ENCODE results near the gene PURA. TPM values are rescaled to one million over a fixed set of nuclear protein-coding genes. Genes with fewer than 3 reads are reported as not detected.

Gene PURA
- total and polyA plus RNA-seq, 4 donors, result 3.5 to 22.1 (median 11.6) TPM

DNA sequence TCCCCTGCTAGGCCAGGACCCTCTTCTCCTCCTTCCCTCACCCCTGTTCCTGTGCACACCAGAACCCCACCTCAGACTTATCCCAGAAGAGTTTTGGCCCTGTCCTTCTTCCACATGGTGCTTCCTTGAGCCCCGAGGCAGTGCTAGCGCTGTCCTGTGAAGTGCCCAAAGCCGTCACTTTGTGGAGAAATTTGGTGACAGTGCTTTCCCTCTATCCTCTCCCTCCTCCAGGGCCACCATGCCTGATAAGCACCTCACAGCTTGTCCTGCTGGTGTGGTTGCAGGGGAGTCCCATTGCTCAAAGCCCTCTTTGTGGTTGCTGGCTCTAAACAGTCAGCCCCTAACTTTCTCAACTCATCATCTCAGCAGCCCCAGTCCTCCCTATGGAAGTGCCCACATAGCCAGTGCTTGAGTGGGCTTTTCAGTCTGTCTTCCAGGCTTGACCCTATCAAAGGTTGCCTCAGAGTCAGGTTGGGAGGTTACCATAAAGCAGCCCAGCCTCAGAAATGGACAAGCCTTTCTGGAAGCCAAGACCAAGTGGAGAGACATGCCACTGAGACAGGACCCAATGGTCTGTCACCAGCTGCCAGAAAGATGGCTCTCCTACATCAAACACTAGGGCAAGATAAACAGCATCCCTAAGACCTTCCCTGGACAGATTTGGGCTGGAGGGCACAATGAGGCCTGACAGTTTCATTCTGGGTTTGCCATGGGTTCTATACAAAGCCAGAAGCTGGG is 29.8 kb downstream of the PURA start:
- no peak overlapping the region for H3K9ac ChIP-seq (ENCODE audit: insufficient read depth in 1 of 2, low read length in 2 of 2)
- H3K36me3 ChIP-seq (ENCODE audit: control insufficient read depth in 4 of 4, insufficient read depth in 4 of 4, low read length in 4 of 4), result no peaks in the 10 kb centered on the region
- no peak overlapping the region for H3K27ac ChIP-seq (ENCODE audit: low read depth in 1 of 2, low read length in 1 of 2)
- 98 to 100% methylated on average over 3 of the region's 3 CpGs for WGBS, 2 donors
- H3K4me3 ChIP-seq, result no peak overlapping the region
- ATAC-seq (ENCODE audit: insufficient read depth, low FRiP score), result no peak
- TF ChIP-seq, protein P1, sequence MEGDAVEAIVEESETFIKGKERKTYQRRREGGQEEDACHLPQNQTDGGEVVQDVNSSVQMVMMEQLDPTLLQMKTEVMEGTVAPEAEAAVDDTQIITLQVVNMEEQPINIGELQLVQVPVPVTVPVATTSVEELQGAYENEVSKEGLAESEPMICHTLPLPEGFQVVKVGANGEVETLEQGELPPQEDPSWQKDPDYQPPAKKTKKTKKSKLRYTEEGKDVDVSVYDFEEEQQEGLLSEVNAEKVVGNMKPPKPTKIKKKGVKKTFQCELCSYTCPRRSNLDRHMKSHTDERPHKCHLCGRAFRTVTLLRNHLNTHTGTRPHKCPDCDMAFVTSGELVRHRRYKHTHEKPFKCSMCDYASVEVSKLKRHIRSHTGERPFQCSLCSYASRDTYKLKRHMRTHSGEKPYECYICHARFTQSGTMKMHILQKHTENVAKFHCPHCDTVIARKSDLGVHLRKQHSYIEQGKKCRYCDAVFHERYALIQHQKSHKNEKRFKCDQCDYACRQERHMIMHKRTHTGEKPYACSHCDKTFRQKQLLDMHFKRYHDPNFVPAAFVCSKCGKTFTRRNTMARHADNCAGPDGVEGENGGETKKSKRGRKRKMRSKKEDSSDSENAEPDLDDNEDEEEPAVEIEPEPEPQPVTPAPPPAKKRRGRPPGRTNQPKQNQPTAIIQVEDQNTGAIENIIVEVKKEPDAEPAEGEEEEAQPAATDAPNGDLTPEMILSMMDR (IDR thresholded peaks at IDR 0.05; ENCODE audit: control extremely low read depth, extremely low read depth), result no peak
- H3K27me3 ChIP-seq (ENCODE audit: control insufficient read depth in 3 of 3, insufficient read depth in 3 of 3, low read length in 2 of 3), result peaks cover 0 to 33% (median 29%) of the 10 kb centered on the region in 3 donors
- H3K9me3 ChIP-seq (ENCODE audit: control insufficient read depth in 4 of 4, insufficient read depth in 3 of 4, low read length in 3 of 4), result no peaks in the 10 kb centered on the region
- no peak for DNase-seq
- peaks cover 0 to 20% (median 5%) of the 10 kb centered on the region in 5 donors for H3K4me1 ChIP-seq (ENCODE audit: control insufficient read depth in 5 of 5, insufficient read depth in 5 of 5, low read length in 5 of 5)

DNA sequence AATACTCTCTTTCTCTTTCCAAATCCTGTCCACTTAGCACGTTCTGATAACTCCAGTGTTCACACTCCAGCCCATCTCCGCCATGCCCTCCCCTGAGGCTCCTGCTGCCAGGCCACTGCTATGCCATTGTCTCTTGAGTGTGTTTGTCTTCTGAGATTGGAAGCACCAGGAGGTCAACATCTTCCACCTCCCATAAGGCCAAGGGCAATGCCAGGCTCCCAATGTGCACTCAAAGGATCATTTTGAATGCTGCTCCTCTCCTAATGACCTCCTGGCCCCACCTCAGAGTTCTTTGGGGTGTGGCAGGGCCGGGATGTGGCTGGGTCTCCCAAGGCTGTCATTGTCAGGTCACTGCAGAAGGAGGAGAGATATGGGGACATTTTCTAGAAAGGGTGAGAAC is 31.3 kb downstream of the PURA start:
- H3K27me3 ChIP-seq (ENCODE audit: control insufficient read depth in 3 of 3, insufficient read depth in 3 of 3, low read length in 2 of 3), result peaks cover 0 to 33% (median 29%) of the 10 kb centered on the region in 3 donors
- H3K36me3 ChIP-seq (ENCODE audit: control insufficient read depth in 4 of 4, insufficient read depth in 4 of 4, low read length in 4 of 4), result no peaks in the 10 kb centered on the region
- H3K9me3 ChIP-seq (ENCODE audit: control insufficient read depth in 4 of 4, insufficient read depth in 3 of 4, low read length in 3 of 4), result no peaks in the 10 kb centered on the region
- DNase-seq (no peak), ATAC-seq (ENCODE audit: insufficient read depth, low FRiP score) (no peak)
- H3K4me1 ChIP-seq (ENCODE audit: control insufficient read depth in 5 of 5, insufficient read depth in 5 of 5, low read length in 5 of 5), result peaks cover 0 to 20% (median 5%) of the 10 kb centered on the region in 5 donors
- WGBS, 2 donors, result 76 to 82% methylated on average over 3 of the region's 3 CpGs
- no peak overlapping the region for H3K4me3 ChIP-seq
- TF ChIP-seq, protein P1 (IDR thresholded peaks at IDR 0.05; ENCODE audit: control extremely low read depth, extremely low read depth), result no peak
- no peak overlapping the region for H3K9ac ChIP-seq (ENCODE audit: insufficient read depth in 1 of 2, low read length in 2 of 2)
- no peak overlapping the region for H3K27ac ChIP-seq (ENCODE audit: low read depth in 1 of 2, low read length in 1 of 2)

DNA sequence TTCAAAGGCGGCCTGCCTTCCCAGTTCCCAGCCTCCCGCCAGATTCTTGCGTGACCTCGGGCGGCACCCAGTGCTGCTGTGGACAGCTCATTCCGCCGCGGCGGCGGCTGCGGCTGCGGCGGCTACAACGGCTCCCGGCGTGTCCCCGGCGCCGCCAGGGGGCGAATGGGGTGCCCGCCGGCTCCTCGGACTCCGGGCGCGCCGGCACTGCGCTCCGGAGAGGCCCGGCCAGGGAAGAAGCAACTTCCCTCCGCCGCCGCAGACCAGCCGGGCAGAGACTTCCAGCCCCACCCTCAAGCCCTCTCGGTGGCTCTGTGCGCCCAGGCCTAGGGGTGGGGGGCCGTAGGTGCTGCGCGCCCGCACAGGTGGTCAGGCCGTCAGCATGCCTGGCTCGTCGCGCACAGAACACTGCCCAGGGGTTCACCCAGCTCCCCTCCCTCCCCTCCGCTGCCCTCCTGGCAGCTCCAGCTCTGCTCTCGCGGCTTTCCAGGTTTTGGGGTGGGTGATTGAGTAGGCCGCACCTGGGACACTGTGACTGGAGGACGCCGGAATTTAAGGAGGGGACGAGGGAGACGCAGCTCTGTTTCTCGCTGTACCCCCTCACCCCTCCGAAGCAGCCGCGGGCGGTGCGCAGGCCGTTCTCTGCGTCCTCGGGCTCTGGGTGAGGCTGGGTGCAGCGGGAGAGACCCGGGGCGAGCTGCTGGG is 32.1 kb downstream of the PURA start:
- H3K9ac ChIP-seq (ENCODE audit: insufficient read depth in 1 of 2, low read length in 2 of 2), result no peak overlapping the region
- no peaks in the 10 kb centered on the region for H3K9me3 ChIP-seq (ENCODE audit: control insufficient read depth in 4 of 4, insufficient read depth in 3 of 4, low read length in 3 of 4)
- H3K27ac ChIP-seq (ENCODE audit: low read depth in 1 of 2, low read length in 1 of 2), result peak overlapping the region in 1 of 2 donors; percentile 38
- peak; percentile 74 to 84 (median 83) for DNase-seq
- TF ChIP-seq, protein P1 (IDR thresholded peaks at IDR 0.05; ENCODE audit: control extremely low read depth, extremely low read depth), result peak; percentile 52
- ATAC-seq (ENCODE audit: insufficient read depth, low FRiP score), result peak; percentile 91
- peak overlapping the region; percentile 12 for H3K4me3 ChIP-seq
- 3 to 11% methylated on average over 55 to 64 of the region's 64 CpGs for WGBS, 2 donors
- H3K36me3 ChIP-seq (ENCODE audit: control insufficient read depth in 4 of 4, insufficient read depth in 4 of 4, low read length in 4 of 4), result no peaks in the 10 kb centered on the region
- H3K27me3 ChIP-seq (ENCODE audit: control insufficient read depth in 3 of 3, insufficient read depth in 3 of 3, low read length in 2 of 3), result peaks cover 0 to 33% (median 29%) of the 10 kb centered on the region in 3 donors
- H3K4me1 ChIP-seq (ENCODE audit: control insufficient read depth in 5 of 5, insufficient read depth in 5 of 5, low read length in 5 of 5), result peaks cover 0 to 16% (median 5%) of the 10 kb centered on the region in 5 donors
